Measurements from ENCODE around the gene FFAR3.
"Not testable (repeated sequence)": the region's sequence is repeated elsewhere in the genome, so short reads cannot be mapped to it uniquely, and the experiment has no call there.

FFAR3 gene

GRCh38 chr19:35365303-35365702, 7.0 kb downstream of the FFAR3 start:
- DNase-seq (ENCODE audit: insufficient read length, low spot score), result no peak
- no peak for FAIRE-seq
- TF ChIP-seq TAF1 (IDR thresholded peaks at IDR 0.05; ENCODE audit: low read depth, low read length) (no peak), PAX5 (IDR thresholded peaks at IDR 0.05; ENCODE audit: insufficient read depth, low read length, severe bottlenecking) (no peak), POLR2A (IDR thresholded peaks at IDR 0.05; ENCODE audit: low read depth, low read length) (no peak), POLR2AphosphoS5 (IDR thresholded peaks at IDR 0.05; ENCODE audit: low read depth, low read length) (no peak), POU2F2 (IDR thresholded peaks at IDR 0.05; ENCODE audit: low read depth, low read length) (no peak), SPI1 (IDR thresholded peaks at IDR 0.05; ENCODE audit: low read depth, low read length) (no peak)

- no peak for FAIRE-seq
- TF ChIP-seq PAX5 (IDR thresholded peaks at IDR 0.05; ENCODE audit: insufficient read depth, low read length, severe bottlenecking) (no peak), POLR2A (IDR thresholded peaks at IDR 0.05; ENCODE audit: low read depth, low read length) (no peak), SPI1 (IDR thresholded peaks at IDR 0.05; ENCODE audit: low read depth, low read length) (no peak), POLR2AphosphoS5 (IDR thresholded peaks at IDR 0.05; ENCODE audit: low read depth, low read length) (no peak), TAF1 (IDR thresholded peaks at IDR 0.05; ENCODE audit: low read depth, low read length) (no peak), POU2F2 (IDR thresholded peaks at IDR 0.05; ENCODE audit: low read depth, low read length) (no peak)
- DNase-seq (ENCODE audit: insufficient read length, low spot score), result no peak
Observed at GRCh38 chr19:35368378-35368777, 10.1 kb downstream of the FFAR3 start.

- FAIRE-seq, result no peak
- TF ChIP-seq SPI1 (IDR thresholded peaks at IDR 0.05; ENCODE audit: low read depth, low read length) (peak; percentile 5; the same call in 1 of the 2 replicates), PAX5 (IDR thresholded peaks at IDR 0.05; ENCODE audit: insufficient read depth, low read length, severe bottlenecking) (no peak)
- no peak for DNase-seq (ENCODE audit: insufficient read length, low spot score)
Observed at GRCh38 chr19:35369522-35369921, 11.3 kb downstream of the FFAR3 start.

- TF ChIP-seq POLR2A (IDR thresholded peaks at IDR 0.05; ENCODE audit: low read depth, low read length) (no peak), POLR2AphosphoS5 (IDR thresholded peaks at IDR 0.05; ENCODE audit: low read depth, low read length) (no peak)
- DNase-seq (ENCODE audit: insufficient read length, low spot score), result no peak
- FAIRE-seq, result no peak
Observed at GRCh38 chr19:35370722-35371121, 12.5 kb downstream of the FFAR3 start, which contains the start of gene GPR42. Gene GPR42 (plus strand): TSS chr19:35371068. CDS start chr19:35371360, 292 bp downstream.

GRCh38 chr19:35373492-35373891, 15.2 kb downstream of the FFAR3 start:
- DNase-seq (ENCODE audit: insufficient read length, low spot score) (no peak), FAIRE-seq (no peak)
- no peak for TF ChIP-seq POU2F2 (IDR thresholded peaks at IDR 0.05; ENCODE audit: low read depth, low read length)
- no peak for TF ChIP-seq PAX5 (IDR thresholded peaks at IDR 0.05; ENCODE audit: insufficient read depth, low read length, severe bottlenecking)
- no peak for TF ChIP-seq POLR2A (IDR thresholded peaks at IDR 0.05; ENCODE audit: low read depth, low read length)
- TF ChIP-seq TAF1 (IDR thresholded peaks at IDR 0.05; ENCODE audit: low read depth, low read length), result no peak
- TF ChIP-seq POLR2AphosphoS5 (IDR thresholded peaks at IDR 0.05; ENCODE audit: low read depth, low read length), result no peak
- no peak for TF ChIP-seq SPI1 (IDR thresholded peaks at IDR 0.05; ENCODE audit: low read depth, low read length)

- not testable (repeated sequence) for FAIRE-seq; DNase-seq (ENCODE audit: insufficient read length, low spot score)
Observed at GRCh38 chr19:35374031-35374430, 15.8 kb downstream of the FFAR3 start.

- DNase-seq (ENCODE audit: insufficient read length, low spot score) (no peak), FAIRE-seq (no peak)
- TF ChIP-seq PAX5 (IDR thresholded peaks at IDR 0.05; ENCODE audit: insufficient read depth, low read length, severe bottlenecking), result peak; percentile 52
- TF ChIP-seq POLR2A (IDR thresholded peaks at IDR 0.05; ENCODE audit: low read depth, low read length), result no peak
- TF ChIP-seq SPI1 (IDR thresholded peaks at IDR 0.05; ENCODE audit: low read depth, low read length), result no peak
- no peak for TF ChIP-seq TAF1 (IDR thresholded peaks at IDR 0.05; ENCODE audit: low read depth, low read length)
Observed at GRCh38 chr19:35375505-35376307, 17.4 kb downstream of the FFAR3 start.

GRCh38 chr19:35377656-35378055, 19.4 kb downstream of the FFAR3 start:
- DNase-seq (ENCODE audit: insufficient read length, low spot score) (no peak), FAIRE-seq (no peak)
- TF ChIP-seq PAX5 (IDR thresholded peaks at IDR 0.05; ENCODE audit: insufficient read depth, low read length, severe bottlenecking) (no peak), POU2F2 (IDR thresholded peaks at IDR 0.05; ENCODE audit: low read depth, low read length) (no peak), POLR2AphosphoS5 (IDR thresholded peaks at IDR 0.05; ENCODE audit: low read depth, low read length) (no peak), POLR2A (IDR thresholded peaks at IDR 0.05; ENCODE audit: low read depth, low read length) (no peak), SPI1 (IDR thresholded peaks at IDR 0.05; ENCODE audit: low read depth, low read length) (no peak), TAF1 (IDR thresholded peaks at IDR 0.05; ENCODE audit: low read depth, low read length) (no peak)

GRCh38 chr19:35378356-35378755, 20.1 kb downstream of the FFAR3 start:
- TF ChIP-seq PAX5 (IDR thresholded peaks at IDR 0.05; ENCODE audit: insufficient read depth, low read length, severe bottlenecking), result no peak
- no peak for TF ChIP-seq POU2F2 (IDR thresholded peaks at IDR 0.05; ENCODE audit: low read depth, low read length)
- TF ChIP-seq SPI1 (IDR thresholded peaks at IDR 0.05; ENCODE audit: low read depth, low read length), result no peak
- no peak for TF ChIP-seq POLR2A (IDR thresholded peaks at IDR 0.05; ENCODE audit: low read depth, low read length)
- no peak for TF ChIP-seq TAF1 (IDR thresholded peaks at IDR 0.05; ENCODE audit: low read depth, low read length)
- no peak for TF ChIP-seq POLR2AphosphoS5 (IDR thresholded peaks at IDR 0.05; ENCODE audit: low read depth, low read length)
- FAIRE-seq, result no peak
- no peak for DNase-seq (ENCODE audit: insufficient read length, low spot score)

- not testable (repeated sequence) for FAIRE-seq; DNase-seq (ENCODE audit: insufficient read length, low spot score)
Observed at GRCh38 chr19:35379545-35379944, 21.3 kb downstream of the FFAR3 start.

GRCh38 chr19:35379992-35380391, 21.7 kb downstream of the FFAR3 start:
- TF ChIP-seq SPI1 (IDR thresholded peaks at IDR 0.05; ENCODE audit: low read depth, low read length) (no peak), POLR2AphosphoS5 (IDR thresholded peaks at IDR 0.05; ENCODE audit: low read depth, low read length) (no peak), TAF1 (IDR thresholded peaks at IDR 0.05; ENCODE audit: low read depth, low read length) (no peak), PAX5 (IDR thresholded peaks at IDR 0.05; ENCODE audit: insufficient read depth, low read length, severe bottlenecking) (no peak), POU2F2 (IDR thresholded peaks at IDR 0.05; ENCODE audit: low read depth, low read length) (no peak), POLR2A (IDR thresholded peaks at IDR 0.05; ENCODE audit: low read depth, low read length) (no peak)
- FAIRE-seq (no peak), DNase-seq (ENCODE audit: insufficient read length, low spot score) (no peak)
